Left forelimb (tissue), 1 donor: Measurements from ENCODE around the gene NHS.
"Not testable (repeated sequence)": the region's sequence is repeated elsewhere in the genome, so short reads cannot be mapped to it uniquely, and the experiment has no call there.

Source experiments
- DNase-seq: peaks from one replicate; pipeline ENCODE4 v3.0.0-alpha.2; 2018; ENCODE audit warnings: low spot score

Gene NHS

DNA sequence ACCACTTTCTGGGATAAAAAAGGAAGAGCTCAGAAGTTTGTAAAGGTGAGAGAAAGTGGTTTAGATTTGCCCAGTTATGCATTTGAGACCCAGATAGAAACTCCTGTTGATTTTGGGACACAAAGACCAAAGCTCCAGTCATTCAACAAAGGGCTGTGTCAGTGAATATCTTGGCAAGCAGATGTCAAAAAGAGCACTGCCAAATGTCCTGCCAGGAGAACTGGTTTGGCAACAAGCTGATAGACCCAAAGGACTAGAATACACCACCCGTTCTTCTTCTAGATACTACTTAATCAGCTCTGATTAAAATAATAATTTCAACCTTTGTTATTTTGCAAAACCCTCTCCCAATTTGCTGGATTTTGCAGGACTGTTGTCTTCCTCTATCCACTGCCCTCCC, 121.4 kb downstream of the NHS start:
- DNase-seq, result no peak

DNA sequence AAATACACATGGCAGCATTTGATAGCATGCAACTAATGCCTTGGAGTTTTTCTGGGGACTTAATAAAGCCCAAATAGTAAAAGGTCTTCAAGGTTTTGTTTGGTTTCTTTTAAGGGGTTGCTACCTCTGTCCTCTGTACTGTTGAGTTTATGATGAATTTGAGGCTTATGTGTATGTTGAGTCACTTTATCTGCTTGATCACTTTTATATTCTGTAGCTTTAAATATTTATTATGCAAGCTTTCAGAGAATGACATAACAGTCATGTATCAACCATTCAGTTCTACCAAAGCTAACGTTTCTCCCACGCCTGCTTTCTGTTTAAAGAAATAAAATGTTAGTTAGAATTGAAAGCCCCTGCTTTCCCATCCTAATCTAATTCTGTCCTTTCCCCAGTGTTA, 122.2 kb downstream of the NHS start:
- no peak for DNase-seq

DNA sequence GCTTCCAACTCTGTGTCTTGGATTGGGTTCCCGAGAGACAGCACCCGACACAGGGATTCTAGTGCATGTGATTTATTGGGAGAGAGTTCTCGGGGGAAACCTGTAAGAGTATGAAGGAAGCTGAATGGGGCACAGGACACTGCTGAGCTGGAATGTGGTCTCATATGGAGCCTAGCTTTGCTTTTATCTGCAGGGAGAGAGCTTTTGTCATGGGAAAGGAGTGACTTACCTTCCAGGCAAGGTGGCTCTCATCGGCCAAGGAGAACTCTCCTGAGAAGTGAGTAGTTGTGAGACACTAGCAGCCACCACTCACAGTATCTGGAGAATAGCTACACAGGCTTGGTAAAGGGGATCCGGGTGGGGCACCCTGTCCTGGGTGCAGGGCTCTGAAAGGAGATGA, 124.5 kb downstream of the NHS start:
- no peak for DNase-seq

DNA sequence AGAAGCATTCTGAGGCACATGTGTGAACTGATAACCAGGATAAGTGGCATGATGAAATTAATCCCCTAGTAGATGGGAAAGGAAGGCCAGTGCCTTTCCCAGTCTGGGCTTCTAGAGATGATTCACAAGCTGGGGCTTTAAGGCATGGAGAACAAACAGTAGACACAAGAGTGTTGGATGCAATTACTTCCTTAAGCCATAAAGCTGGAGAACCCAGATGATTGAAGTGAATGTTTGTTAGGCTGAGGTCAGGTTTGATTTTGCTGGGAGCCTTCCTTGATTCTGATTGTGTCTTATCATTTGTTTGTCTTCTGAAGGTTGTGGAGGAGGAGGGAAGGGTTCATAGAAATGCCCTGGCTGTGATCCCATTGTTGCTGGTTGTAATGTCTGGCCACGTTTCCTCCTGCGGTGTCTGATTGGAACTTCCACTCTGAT, 125.2 kb downstream of the NHS start:
- no peak for DNase-seq

DNA sequence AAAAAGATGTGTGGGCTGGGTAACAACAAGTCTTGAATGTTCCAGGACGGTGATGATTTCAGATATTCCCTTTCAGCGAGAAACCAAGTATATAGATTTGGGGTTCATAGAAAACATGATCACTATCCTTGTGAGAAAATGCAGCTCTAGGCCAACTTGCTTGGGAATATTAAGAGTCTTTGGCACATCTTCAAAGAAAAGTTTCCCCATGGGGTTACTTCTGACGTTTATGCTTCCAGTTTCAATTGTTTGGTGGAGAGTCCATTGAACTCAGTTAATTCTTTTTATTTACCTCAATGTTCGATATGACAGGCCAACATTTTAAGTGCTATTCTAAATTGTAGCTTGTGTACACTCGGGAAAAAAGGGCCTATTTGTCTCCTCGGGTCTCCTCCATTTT, 126.7 kb downstream of the NHS start:
- no peak for DNase-seq

DNA sequence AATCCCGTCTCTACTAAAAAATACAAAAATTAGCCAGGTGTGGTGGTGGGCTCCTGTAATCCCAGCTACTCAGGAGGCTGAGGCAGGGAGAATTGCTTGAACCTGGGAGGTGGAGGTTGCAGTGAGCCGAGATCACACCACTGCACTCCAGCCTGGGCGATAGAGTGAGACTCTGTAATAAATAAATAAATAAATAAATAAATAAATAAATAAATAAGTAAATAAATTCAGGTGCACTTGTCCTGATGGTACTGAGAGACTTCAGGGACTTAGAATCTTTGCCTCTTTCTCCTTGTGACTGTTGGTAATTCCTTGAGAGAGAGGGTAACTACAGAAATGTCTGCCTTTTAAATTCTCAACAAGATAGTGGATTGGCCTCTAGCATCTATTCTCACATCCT, 131.4 kb downstream of the NHS start:
- DNase-seq, result not testable (repeated sequence)

DNA sequence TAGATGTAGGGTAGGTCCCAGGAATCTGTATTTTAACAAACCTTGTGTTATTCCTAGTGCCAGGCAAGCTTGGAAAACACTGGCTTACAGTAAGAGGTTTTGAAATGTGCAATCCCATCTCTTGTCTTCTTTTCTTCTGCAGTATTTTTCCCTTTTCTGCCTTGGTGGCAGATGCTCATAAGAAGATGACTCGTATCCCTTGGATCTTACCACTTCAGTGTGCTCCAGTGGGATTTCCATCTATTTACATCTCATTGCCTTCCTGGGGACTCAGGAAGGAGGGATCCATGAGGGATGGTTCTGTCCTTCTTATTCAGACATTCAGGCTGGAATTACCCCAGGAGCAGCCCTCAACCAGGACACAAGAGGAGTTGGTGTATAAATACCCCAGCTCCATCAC, 136.6 kb downstream of the NHS start:
- no peak for DNase-seq

DNA sequence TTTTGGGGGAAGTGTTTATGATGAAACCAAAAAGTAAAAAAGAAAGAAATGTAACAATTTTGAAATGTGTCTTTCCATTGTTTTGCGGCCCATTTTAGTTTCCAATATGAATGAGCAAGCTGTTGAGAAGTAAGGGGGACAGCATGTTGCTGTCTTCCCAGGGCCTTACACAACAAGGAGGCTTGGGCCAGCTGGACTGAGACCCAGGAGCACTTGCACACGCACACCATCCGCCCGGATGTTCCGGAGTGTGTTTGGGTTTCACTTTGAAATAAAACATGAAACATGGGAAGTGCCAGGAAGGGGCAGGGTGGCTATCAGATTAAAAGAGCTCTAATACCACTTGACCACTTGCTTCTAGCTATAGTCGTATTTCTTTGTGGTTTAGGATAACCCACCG, 144.4 kb downstream of the NHS start:
- DNase-seq, result no peak

DNA sequence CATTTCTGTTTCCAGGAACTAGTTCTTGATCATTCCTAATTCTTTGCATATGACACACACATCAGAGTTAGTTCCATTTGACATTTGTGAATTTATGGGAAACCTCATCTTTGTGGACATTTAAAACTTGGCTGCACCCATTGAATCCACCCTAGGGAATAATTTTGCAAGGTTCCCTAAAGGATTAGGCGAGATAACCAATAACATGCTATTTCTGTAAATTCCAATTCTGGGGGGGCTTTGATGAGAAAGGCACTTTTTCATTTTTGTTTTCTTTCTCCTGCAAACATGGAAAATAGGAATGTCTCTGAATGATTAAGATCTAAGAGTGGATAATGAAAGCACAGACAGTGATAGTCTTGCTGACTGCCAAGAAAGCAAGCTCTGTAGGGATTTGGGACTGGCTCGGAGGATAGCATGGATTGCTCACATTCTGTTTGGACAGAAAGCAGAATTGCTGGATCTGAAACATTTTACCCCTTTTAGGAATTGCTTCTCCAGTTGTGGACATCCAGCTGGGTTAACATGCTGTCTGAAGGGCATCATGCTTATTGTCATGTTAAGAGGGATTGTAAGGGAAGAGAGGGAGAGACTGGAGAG, 145.1 kb downstream of the NHS start:
- no peak for DNase-seq

DNA sequence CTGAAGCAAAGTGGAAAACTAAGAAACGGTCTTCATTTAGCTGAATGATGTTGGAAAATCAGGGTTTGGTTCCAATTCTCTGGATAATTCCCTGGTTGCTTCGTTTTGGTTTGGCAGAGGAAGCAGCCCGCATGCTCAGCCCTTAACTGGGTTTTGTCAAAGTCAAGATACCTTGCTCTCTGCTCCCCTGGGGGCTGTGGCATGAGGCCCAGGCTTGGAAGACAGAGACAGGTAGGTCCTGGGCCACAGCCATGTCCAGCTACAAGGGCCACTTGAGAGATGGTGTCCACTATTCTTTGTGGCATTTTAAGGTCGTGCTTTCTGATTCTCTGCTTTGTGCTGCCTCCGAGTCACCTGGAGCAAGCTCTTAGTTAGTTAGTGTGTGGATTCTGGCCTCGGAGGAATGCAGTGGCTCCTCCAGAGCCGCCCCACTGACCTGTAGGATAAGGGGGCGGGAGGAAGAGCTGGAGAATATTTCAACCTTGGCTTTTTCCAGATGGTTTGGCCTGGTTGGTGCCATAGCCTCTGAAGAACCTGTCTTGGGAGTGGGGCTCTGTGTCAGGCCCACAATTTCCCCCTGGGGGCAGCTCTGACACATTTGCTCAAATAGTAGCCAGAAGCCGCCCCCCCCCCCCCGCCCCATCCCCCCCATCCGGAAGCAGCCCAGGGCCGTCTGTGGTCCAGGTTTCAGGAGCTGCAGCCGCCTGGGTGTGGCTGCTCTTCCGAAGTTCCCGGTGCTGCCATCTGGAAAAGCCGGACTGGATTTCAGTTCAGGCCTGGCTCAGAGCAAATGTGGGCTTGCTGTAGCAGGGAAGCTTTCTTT, 147.1 kb downstream of the NHS start:
- no peak for DNase-seq

DNA sequence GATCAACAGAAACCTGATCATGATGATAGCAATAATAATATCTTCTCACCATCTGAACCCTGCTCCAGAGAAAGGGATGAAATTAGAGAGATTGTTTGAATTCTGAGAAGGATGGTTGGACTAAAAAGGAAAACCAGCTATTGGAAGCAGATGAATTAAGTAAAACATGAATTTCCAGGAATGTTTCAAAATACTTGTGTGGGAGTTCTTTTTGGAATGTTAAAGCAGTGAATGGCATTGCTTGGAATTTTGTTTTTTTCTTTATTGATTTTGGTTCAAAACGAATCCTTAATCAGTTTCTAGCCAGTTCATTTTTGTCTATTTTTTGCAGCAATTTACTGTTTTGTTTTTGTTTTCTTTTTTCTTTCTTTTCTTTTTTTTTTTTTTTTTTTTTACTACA, 150.3 kb downstream of the NHS start:
- DNase-seq, result no peak

DNA sequence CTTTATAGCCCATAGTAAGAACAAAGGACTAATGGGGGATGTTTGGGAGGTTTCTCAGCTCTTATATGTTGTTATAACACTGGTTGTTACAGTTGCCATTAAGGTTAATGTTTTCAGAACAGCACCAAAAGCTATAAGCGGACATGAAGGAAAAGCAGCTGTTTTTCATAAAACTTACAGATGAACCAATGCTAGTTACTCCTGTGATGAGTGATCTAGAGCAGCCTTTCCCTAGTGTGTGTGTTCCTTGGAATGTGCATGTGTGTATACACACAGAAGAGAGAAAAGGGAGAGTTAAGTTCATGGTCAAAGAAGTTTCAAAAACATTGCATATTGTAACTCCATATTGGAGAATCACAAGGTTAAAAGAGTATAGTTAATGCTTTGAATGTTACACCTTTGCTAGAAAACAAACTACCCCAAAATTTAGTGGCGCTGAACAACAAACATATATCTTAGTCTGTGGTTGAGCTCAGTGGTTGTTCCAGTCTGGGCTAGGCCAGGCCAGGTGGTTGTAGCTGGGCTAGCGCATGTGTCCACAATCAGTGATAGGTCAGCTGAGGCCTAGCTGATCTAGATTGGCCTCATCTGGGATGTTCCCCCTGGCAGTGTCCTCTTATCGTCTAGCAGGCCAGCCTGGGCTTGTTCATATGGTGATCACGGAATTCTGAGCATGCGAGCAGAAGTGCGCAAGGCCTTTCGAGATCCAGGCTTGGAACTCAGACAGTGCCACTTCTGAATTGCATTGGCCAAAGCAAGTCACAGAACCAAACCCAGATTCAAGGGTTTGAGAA, 151.0 kb downstream of the NHS start:
- DNase-seq, result no peak

DNA sequence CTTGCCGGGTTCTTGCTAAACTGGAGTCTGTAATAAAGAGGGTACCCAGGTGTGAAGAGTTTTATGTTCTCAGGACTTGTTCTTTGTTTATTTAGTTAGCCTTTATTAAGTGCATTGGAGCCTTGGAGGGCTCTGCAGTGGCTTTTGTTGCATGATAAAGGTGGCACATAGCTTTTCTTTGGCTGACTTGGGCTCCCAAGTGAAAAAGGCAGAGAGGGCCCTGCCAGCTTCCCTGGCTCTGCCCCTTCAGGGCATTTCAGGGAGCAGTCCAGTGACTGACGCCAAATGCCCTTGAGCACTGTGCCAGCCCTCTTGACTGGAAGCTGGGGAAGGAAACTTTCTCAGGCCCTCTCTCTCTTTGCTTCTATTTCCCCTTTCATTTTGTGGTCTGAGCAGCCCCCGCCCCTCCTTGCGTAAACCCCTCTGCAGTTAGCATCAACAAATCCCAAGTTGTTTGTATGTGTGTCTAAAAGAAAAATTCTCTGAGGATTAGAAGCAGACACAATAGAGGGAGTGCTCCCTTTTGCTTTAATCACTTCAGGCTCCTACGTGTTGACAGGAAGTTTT, 152.2 kb downstream of the NHS start:
- DNase-seq, result no peak

DNA sequence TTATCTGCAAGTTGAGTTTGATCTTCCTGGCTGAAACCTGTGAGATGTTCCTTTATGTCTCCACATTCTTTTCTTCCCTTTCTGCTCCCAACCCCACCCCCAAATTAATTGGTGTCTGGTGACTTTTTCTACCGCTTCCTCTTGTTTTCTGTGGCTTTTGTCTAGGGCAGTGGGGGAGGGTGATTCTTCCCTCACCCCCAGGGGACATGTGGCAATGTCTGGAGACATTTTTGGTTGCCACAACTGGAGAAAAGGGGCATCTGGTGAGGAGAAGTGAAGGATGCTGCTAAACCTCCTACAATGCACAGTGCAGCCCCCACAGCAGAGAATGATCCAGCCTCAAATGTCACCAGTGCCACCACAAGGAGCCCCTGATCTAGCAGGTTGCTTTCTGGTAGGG, 152.9 kb downstream of the NHS start:
- no peak for DNase-seq

DNA sequence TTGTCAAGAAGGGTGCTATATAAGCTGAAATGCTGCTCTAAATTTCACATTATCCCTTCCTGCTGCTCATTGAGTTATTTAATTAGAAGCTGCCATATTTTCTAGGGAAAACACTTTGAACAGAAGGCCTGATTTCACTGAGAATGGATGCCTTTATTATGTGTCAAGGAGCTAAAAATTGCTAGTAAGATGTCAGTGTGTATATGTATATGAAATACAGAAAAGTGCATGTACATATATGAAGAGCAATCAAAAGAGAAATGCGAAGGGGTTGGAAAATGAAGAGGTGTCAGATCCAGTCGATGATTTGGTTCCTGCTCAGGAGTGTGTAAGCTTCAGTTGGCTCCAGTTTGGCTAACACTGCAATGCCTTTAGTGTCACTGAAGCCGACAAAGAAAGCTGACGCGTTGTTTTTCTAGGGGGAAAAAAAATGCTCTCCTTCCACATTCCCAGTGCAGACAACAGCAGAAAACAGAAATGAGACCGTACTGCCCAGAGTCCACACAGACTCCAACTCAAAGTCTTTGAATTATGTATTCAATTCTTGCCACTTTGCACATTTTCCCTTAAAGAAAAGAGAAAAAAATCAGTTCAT, 154.2 kb downstream of the NHS start:
- DNase-seq, result no peak

DNA sequence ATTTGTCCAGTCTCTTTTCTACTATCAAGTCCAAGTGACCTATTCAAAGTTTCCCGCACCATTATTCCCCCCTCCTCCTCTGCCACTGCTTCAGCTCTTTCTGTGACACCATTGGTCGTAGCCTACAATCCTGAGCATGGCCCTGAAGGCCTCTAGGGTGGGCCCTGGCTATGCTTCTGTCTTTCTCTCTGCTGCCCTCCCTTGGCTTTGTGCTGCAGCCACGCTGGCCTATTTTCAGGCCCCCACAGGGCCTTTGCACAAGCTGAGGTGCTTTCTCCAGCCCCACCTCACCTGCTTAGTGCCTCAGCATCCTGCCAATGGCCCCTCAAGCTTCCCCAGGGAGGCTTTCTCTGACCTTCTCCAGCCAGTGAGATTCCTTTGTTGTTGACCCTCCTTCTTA, 156.5 kb downstream of the NHS start:
- no peak for DNase-seq

DNA sequence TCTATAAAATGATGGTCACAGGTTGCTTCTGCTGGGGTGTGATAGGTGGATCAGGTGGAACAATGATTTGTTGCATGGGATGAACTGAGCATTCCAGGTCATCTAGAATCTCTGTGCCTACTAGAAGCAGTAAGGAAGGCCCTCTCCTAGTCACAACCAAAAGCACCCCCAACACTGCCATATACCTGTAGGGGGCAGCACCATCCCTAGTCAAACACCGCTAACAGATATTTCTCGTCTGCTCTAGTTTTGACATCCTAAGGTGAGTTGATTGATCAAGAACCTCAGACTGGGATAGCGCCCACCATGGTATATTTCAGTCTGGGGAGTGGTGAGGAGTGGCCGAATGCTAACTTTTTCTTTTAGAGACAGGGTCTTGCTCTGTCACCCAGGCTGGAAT, 160.2 kb downstream of the NHS start:
- DNase-seq, result no peak

DNA sequence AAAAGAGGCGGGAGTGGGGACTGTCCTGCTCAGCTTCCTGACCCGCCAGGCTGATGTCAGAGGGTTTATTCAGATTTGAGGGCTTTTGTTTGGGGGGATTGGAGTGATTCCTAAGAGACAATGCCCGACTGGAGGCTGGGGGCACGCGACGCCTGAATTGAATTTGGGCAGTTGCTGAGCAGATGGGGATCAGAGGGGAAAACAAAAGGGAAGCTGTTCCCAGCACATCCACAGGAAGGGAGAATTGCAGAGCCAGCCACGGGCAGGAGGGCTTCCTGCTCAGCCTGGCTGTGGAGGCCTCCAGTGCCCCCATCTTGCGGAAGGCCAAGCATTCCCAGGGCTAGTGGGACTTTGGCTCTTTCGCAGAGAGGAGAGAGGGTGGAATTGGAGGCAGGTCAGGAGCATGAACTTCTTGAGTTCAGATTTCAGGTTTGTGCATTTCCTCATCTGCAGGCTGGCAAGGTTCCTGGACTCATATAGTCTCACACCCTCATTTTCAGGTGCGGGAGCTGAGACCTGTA, 162.8 kb downstream of the NHS start:
- no peak for DNase-seq

DNA sequence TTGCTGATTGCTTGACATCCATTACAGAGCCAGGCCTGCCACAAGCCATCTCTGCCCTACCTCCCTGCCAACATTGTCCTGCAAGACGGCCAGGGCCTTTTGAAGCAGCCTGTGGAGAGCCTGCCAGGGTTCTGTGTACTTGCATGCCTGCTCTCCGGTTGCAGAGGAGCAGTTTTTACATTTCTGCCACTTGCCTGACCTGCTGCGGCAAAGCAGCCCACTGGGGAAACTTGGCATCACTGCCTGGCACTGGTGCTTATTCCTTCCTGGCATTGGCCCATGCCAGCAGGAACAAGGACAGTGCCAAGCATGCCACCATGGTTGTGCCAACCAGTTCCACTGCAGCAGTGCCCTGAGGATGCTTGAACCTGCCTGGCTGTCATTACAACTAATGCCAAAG, 167.1 kb downstream of the NHS start:
- DNase-seq, result no peak

DNA sequence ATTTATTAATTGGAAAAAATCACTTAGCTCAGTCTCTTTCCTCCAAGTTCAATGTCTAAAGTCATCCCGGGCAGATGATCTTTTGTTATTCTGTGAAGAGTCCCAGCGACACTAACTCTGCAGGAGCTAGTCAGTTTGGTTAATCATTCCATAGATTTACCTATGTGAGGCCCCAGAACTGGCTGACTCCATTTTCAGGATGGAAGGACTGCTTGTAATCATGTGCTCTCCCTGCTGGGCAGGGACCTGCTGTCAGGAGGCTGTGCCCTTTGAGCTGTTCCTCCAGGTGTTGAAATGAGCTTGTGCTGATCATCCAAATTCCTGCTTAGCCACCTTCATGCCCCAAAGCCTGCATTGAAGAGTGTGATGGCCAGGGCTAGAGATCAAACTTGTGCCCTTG, 169.8 kb downstream of the NHS start:
- no peak for DNase-seq

DNA sequence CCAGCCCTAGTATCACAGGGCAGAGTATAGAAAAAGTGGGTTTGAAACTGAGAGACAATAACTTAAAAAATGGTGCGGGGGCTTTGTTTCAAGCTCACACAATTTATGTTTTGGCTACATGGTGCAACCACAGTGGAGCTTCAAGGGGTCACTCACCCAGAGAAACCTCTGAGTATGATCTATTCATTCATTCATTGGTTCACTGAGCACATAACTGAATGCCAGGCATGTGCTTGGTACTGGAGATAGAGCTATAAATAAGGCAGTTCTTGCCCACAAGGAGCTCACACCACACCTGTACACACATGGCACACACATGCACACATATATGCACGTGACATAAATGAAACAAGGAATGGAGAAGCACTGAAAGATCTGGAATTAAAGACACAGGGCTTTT, 171.4 kb downstream of the NHS start:
- DNase-seq, result no peak

DNA sequence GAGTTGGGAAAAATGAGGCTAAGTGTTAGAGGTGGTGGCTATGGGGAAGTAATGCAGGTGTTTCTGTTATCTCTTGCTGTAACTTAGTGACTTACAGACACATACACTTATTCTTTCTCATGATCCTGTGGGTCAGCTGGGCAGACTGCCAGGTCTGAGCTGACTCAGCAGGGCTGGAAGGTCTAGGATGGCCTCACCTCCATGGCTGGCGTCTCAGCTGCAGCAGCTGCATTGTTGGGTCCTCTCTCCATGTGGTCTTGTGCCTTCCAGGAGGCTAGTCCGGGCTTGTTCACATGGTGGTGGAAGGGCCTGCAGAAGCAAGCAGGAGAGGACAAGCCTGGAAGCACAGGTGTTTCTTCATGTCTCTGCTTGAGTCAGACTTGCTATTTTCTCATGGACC, 172.7 kb downstream of the NHS start:
- DNase-seq, result no peak
